ENCODE data around the gene PPP2R2B.

The PPP2R2B gene

DNA sequence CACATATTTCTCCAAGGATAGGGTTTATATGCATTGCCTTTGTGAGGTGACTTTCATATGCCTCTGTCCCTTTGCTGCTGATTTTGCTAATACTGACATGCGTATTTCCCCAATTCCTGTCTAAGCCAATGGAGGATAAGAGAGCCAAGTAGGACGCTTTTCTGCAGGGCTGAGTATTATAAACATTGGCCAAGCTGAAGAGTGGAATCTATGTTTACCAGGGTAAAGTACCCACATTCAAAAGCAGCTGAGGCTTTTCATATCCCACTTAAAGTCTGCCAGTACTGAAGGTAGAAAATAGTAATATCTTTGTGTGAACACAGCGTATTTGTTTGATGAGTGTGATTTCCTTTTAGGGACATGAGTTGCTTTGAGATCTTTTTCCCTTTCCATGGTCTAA, 233.7 kb downstream of the PPP2R2B start:
- Histone ChIP-seq H3K4me3 (ENCODE audit: low read length) (no peak overlapping the region), H3K4me1 (ENCODE audit: control insufficient read depth, insufficient read depth, low read length) (peaks cover 8% of the 10 kb centered on the region), H3K36me3 (ENCODE audit: control insufficient read depth, insufficient read depth, low read length, severe bottlenecking) (no peaks in the 10 kb centered on the region), H3K27me3 (replicated peaks; ENCODE audit: control insufficient read depth, insufficient read depth, low read length) (no peaks in the 10 kb centered on the region), H3K9ac (ENCODE audit: low read length) (no peak overlapping the region), H3K9me3 (ENCODE audit: control insufficient read depth, low read length) (no peaks in the 10 kb centered on the region)
- DNase-seq (ENCODE audit: low read depth) = no peak

DNA sequence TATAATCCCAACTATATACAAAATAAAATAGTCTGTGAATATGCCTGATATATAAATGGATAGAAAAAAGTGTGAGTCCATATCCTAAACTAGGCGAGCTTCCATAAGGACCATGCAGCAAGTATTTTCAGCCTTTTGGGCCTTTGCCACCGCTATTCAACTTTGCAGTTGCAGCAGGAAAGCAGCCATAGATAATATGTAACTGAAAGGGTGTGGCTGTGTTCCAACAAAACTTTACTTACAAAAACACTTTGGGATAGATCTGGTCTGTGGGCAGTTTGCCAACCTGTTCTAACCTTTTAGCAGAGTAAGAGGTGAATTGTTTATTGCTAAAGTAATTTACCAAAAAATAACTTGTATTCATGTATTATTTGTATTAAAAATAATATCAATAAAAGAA, 234.8 kb downstream of the PPP2R2B start:
- DNase-seq (ENCODE audit: low read depth) = no peak
- Histone ChIP-seq H3K9me3 (ENCODE audit: control insufficient read depth, low read length) (no peaks in the 10 kb centered on the region), H3K27me3 (replicated peaks; ENCODE audit: control insufficient read depth, insufficient read depth, low read length) (no peaks in the 10 kb centered on the region), H3K4me1 (ENCODE audit: control insufficient read depth, insufficient read depth, low read length) (peaks cover 8% of the 10 kb centered on the region), H3K36me3 (ENCODE audit: control insufficient read depth, insufficient read depth, low read length, severe bottlenecking) (no peaks in the 10 kb centered on the region), H3K9ac (ENCODE audit: low read length) (no peak overlapping the region), H3K4me3 (ENCODE audit: low read length) (no peak overlapping the region)

DNA sequence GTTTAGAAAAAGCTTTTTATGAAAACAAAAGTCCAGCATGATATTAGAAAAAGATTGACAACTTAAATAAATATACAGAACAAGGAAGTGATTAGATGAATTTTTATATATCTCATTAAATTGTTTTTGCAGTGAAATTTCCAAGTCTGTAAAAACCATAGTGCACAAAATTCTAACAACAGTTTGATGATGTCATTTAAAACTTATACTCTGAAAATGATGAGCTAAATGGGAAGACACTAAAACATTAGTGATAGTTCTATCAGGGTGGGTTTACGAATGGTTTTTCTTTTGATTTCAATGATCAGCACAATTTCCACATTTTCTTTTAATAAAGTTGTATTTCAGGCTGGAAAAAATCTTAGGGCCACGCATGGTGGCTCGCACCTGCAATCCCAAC, 236.1 kb downstream of the PPP2R2B start:
- no peaks in the 10 kb centered on the region for H3K36me3 ChIP-seq (ENCODE audit: control insufficient read depth, insufficient read depth, low read length, severe bottlenecking)
- no peak for DNase-seq (ENCODE audit: low read depth)
- peaks cover 4% of the 10 kb centered on the region for H3K27me3 ChIP-seq (replicated peaks; ENCODE audit: control insufficient read depth, insufficient read depth, low read length)
- no peak overlapping the region for H3K4me3 ChIP-seq (ENCODE audit: low read length)
- peaks cover 8% of the 10 kb centered on the region for H3K4me1 ChIP-seq (ENCODE audit: control insufficient read depth, insufficient read depth, low read length)
- no peaks in the 10 kb centered on the region for H3K9me3 ChIP-seq (ENCODE audit: control insufficient read depth, low read length)
- no peak overlapping the region for H3K9ac ChIP-seq (ENCODE audit: low read length)

DNA sequence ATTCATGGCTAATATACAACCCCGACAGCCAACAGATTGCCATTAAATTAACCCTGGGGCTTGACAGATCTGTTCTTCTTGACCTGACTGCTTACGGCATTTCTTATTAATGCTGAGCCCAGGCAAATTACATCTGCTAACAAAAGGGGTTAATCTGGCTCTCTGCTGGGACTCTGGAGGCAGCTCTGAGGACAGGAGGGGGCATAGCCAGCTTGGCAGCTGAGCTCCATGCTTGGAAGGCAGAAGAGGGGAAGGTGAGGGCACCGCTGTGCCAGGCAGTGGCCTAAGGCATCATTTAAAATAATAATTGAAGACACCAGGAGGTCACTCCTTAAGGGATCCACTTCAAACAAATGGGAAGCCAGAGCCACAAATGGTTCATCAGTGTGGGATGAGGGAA, 236.6 kb downstream of the PPP2R2B start:
- Histone ChIP-seq H3K27me3 (replicated peaks; ENCODE audit: control insufficient read depth, insufficient read depth, low read length) (peaks cover 4% of the 10 kb centered on the region), H3K4me1 (ENCODE audit: control insufficient read depth, insufficient read depth, low read length) (peaks cover 8% of the 10 kb centered on the region), H3K36me3 (ENCODE audit: control insufficient read depth, insufficient read depth, low read length, severe bottlenecking) (no peaks in the 10 kb centered on the region), H3K4me3 (ENCODE audit: low read length) (no peak overlapping the region), H3K9me3 (ENCODE audit: control insufficient read depth, low read length) (no peaks in the 10 kb centered on the region), H3K9ac (ENCODE audit: low read length) (no peak overlapping the region)
- DNase-seq (ENCODE audit: low read depth) = no peak

DNA sequence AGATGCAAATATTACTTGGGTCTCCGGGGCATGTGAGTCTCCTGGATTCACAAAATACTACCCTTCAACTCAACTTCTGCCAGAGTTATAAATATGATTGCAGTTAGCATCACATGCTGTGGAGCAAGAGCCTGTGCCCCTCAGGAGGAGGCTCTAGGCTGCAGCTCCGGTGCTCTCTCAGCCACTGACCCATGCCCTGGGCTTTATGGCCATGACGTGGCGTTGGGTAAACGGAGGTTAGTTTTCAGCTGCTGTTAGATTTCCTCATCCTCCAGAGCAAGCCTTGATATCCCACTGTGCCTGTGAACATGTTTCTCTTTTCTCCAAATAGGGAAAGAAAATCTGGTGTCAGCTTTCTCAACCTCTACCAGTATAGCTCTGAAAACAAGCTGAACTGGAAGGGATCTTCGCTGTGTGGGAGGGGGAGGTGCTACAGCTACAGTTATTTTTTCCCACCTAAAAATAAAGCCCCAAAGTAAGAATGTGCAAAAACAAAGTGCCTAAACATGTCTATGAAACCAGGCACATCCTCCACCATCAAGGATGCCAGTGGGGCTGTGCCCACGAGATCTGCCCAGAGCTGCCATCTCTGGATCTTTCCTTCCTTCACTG, 238.2 kb downstream of the PPP2R2B start:
- Histone ChIP-seq H3K9ac (ENCODE audit: low read length) (no peak overlapping the region), H3K9me3 (ENCODE audit: control insufficient read depth, low read length) (no peaks in the 10 kb centered on the region), H3K4me3 (ENCODE audit: low read length) (no peak overlapping the region), H3K27me3 (replicated peaks; ENCODE audit: control insufficient read depth, insufficient read depth, low read length) (peaks cover 4% of the 10 kb centered on the region), H3K36me3 (ENCODE audit: control insufficient read depth, insufficient read depth, low read length, severe bottlenecking) (no peaks in the 10 kb centered on the region), H3K4me1 (ENCODE audit: control insufficient read depth, insufficient read depth, low read length) (peaks cover 4% of the 10 kb centered on the region)
- no peak for DNase-seq (ENCODE audit: low read depth)

DNA sequence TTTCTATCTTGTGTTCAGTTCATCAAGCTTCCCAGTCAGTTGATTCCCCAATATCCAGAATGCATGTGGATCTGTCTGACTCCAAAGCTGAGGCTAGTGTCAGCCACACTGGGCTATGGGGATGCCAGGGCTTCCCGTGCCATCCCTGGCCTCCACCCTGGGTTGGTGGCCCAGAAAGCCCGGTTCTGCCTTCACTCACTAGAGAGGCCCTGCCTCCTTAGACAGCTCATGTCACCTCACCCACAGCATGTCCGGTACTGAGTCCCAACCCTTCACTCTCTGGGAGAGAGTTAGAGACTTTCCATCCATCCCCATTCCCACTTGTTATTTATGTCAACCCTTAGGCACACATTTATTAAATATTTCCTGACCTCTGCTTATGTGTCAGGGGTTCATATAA, 243.1 kb downstream of the PPP2R2B start:
- Histone ChIP-seq H3K27me3 (replicated peaks; ENCODE audit: control insufficient read depth, insufficient read depth, low read length) (peaks cover 6% of the 10 kb centered on the region), H3K9me3 (ENCODE audit: control insufficient read depth, low read length) (peaks cover 3% of the 10 kb centered on the region), H3K9ac (ENCODE audit: low read length) (no peak overlapping the region), H3K36me3 (ENCODE audit: control insufficient read depth, insufficient read depth, low read length, severe bottlenecking) (no peaks in the 10 kb centered on the region), H3K4me3 (ENCODE audit: low read length) (no peak overlapping the region), H3K4me1 (ENCODE audit: control insufficient read depth, insufficient read depth, low read length) (no peaks in the 10 kb centered on the region)
- no peak for DNase-seq (ENCODE audit: low read depth)

DNA sequence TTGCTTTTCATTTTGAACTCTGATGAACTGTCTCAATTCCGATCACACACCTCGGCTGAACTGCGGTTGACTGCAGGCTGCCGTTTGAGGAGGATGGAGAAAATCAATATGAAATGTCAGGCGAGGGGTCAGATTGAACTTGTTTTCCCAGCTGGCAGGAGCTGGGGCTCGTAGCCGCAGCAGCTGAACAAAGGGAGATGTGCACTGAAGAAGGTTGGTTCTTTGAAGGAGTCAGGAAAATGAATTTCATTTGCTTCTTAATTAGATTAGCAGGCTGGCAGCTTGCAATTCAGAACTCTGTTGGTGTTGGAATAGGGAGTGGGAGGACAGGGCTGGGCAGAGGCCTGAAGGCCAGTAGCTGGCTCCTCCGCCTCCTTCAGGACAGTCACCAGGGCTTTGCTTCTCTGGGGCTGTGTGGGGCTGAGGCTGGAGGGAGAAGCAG, 245.2 kb downstream of the PPP2R2B start:
- no peak for DNase-seq (ENCODE audit: low read depth)
- no peak overlapping the region for H3K9ac ChIP-seq (ENCODE audit: low read length)
- peaks cover 3% of the 10 kb centered on the region for H3K9me3 ChIP-seq (ENCODE audit: control insufficient read depth, low read length)
- H3K4me3 ChIP-seq (ENCODE audit: low read length) = no peak overlapping the region
- no peaks in the 10 kb centered on the region for H3K36me3 ChIP-seq (ENCODE audit: control insufficient read depth, insufficient read depth, low read length, severe bottlenecking)
- peaks cover 12% of the 10 kb centered on the region for H3K27me3 ChIP-seq (replicated peaks; ENCODE audit: control insufficient read depth, insufficient read depth, low read length)
- H3K4me1 ChIP-seq (ENCODE audit: control insufficient read depth, insufficient read depth, low read length) = no peaks in the 10 kb centered on the region

DNA sequence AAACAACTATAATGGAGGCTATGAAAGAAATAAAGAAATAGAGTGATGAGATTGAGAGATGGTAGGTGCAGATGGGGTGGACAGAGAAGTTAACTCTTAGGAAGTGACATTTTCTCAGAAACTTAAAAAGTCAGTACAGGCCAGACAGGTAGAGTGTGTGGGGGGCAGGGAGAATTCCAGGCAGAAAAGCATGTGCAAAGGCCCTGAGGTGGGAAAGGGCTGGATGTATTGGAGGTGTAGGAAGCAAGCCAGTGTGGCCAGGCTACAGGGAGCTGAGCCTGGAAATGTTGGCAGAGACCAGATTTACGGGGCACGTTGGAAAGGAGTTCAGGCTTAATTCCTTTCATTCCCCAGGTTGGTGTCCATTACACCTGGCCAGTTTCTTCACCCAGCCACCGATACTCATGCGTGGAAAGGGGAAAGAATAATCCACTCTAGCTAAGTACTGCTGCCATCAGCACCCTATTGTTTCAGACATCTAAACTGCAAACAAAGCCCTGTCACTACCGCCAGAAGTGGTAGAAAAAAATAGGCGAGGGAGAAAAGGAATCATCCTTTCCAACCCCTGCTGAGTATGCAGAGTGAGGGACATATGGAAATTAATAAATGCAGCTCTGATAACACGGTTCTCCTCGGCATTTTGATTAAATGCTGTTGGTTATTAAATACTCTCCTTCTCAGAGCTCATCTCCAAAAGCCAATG, 245.8 kb downstream of the PPP2R2B start:
- no peak for DNase-seq (ENCODE audit: low read depth)
- H3K9ac ChIP-seq (ENCODE audit: low read length) = no peak overlapping the region
- H3K27me3 ChIP-seq (replicated peaks; ENCODE audit: control insufficient read depth, insufficient read depth, low read length) = peaks cover 8% of the 10 kb centered on the region
- H3K9me3 ChIP-seq (ENCODE audit: control insufficient read depth, low read length) = peaks cover 3% of the 10 kb centered on the region
- no peak overlapping the region for H3K4me3 ChIP-seq (ENCODE audit: low read length)
- H3K4me1 ChIP-seq (ENCODE audit: control insufficient read depth, insufficient read depth, low read length) = no peaks in the 10 kb centered on the region
- H3K36me3 ChIP-seq (ENCODE audit: control insufficient read depth, insufficient read depth, low read length, severe bottlenecking) = no peaks in the 10 kb centered on the region

DNA sequence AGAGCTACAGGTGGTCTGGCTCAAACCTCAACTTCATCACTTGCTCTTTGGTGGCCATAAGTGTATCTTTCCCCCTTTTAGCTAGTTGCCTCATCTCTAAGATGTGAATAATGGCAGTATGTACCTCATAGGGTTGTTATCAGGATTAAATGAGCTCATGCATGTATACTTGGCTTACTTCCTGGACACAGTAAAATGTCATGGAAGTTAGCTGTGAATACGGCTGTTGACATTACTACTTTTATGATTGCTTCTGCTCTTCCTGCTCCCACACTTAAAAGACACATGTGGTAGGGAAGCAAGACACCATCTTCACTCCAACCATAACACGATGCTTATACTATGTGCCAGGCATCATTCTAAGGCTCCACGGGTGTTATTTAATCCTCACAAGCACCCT, 248.1 kb downstream of the PPP2R2B start:
- no peak overlapping the region for H3K9ac ChIP-seq (ENCODE audit: low read length)
- H3K4me1 ChIP-seq (ENCODE audit: control insufficient read depth, insufficient read depth, low read length) = no peaks in the 10 kb centered on the region
- DNase-seq (ENCODE audit: low read depth) = no peak
- no peak overlapping the region for H3K4me3 ChIP-seq (ENCODE audit: low read length)
- H3K27me3 ChIP-seq (replicated peaks; ENCODE audit: control insufficient read depth, insufficient read depth, low read length) = peaks cover 8% of the 10 kb centered on the region
- peaks cover 7% of the 10 kb centered on the region for H3K9me3 ChIP-seq (ENCODE audit: control insufficient read depth, low read length)
- no peaks in the 10 kb centered on the region for H3K36me3 ChIP-seq (ENCODE audit: control insufficient read depth, insufficient read depth, low read length, severe bottlenecking)

DNA sequence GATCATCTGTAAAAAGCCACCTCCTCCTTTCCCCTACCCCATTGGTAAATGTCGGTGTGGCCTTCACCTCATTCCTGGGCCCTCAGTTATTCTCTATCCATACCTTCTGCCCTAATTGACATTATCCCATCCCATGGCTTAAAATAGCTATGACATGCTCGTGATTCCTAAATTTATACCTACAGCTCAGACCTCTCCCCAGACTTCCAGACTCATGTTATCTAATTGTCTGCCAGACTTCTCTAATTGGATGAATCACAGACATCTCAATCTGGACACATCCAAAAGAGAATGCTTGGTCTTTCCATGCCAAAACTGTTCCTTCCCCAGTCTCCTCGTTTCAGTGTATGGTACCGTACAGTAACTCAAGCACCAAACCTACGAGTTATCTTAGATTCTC, 249.6 kb downstream of the PPP2R2B start:
- H3K36me3 ChIP-seq (ENCODE audit: control insufficient read depth, insufficient read depth, low read length, severe bottlenecking) = no peaks in the 10 kb centered on the region
- no peak for DNase-seq (ENCODE audit: low read depth)
- H3K27me3 ChIP-seq (replicated peaks; ENCODE audit: control insufficient read depth, insufficient read depth, low read length) = peaks cover 8% of the 10 kb centered on the region
- H3K9ac ChIP-seq (ENCODE audit: low read length) = no peak overlapping the region
- peaks cover 6% of the 10 kb centered on the region for H3K9me3 ChIP-seq (ENCODE audit: control insufficient read depth, low read length)
- H3K4me1 ChIP-seq (ENCODE audit: control insufficient read depth, insufficient read depth, low read length) = no peaks in the 10 kb centered on the region
- H3K4me3 ChIP-seq (ENCODE audit: low read length) = no peak overlapping the region

DNA sequence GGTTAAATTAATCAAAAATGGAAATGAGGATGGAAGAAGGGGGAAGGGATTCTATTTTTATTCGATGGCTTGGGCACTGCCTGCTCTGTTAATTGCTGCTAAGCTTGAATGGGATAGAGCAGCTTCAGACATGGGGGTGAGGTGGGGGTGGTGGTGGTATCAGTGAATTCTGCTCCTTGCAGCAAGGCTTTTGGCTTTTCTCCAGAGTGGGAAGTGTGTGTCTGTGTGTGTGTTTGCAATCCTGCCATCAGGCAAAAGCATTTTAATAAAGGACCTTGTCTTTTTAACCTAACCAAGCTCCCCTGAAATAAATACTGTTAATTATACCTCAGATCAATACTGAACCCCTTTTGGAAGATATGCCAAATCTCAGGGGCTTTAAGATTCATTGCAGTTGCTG, 251.6 kb downstream of the PPP2R2B start:
- DNase-seq (ENCODE audit: low read depth) = no peak
- H3K4me3 ChIP-seq (ENCODE audit: low read length) = no peak overlapping the region
- H3K27me3 ChIP-seq (replicated peaks; ENCODE audit: control insufficient read depth, insufficient read depth, low read length) = peaks cover 8% of the 10 kb centered on the region
- peaks cover 4% of the 10 kb centered on the region for H3K9me3 ChIP-seq (ENCODE audit: control insufficient read depth, low read length)
- H3K36me3 ChIP-seq (ENCODE audit: control insufficient read depth, insufficient read depth, low read length, severe bottlenecking) = no peaks in the 10 kb centered on the region
- H3K9ac ChIP-seq (ENCODE audit: low read length) = no peak overlapping the region
- no peaks in the 10 kb centered on the region for H3K4me1 ChIP-seq (ENCODE audit: control insufficient read depth, insufficient read depth, low read length)

DNA sequence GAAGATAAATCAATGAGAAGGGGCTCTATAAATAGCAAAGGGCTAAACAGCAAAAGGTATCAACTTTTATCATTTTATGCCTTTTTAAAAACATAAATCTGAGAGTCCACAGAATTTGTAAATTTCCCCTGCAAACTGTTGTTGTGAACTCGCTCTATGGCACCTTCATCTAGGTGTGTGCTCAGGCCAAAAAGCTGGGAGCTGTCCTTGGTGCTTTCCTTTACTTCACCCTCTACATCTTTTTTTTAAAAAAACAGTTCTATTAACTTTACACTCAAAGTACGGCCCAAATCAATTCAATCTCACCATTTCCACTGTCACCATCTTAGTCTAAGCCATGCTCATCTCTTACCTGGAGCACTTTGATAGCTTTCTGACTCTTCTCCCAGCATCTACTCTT, 254.4 kb downstream of the PPP2R2B start:
- DNase-seq (ENCODE audit: low read depth) = no peak
- Histone ChIP-seq H3K36me3 (ENCODE audit: control insufficient read depth, insufficient read depth, low read length, severe bottlenecking) (no peaks in the 10 kb centered on the region), H3K4me1 (ENCODE audit: control insufficient read depth, insufficient read depth, low read length) (no peaks in the 10 kb centered on the region), H3K27me3 (replicated peaks; ENCODE audit: control insufficient read depth, insufficient read depth, low read length) (peaks cover 4% of the 10 kb centered on the region), H3K9me3 (ENCODE audit: control insufficient read depth, low read length) (peaks cover 4% of the 10 kb centered on the region), H3K9ac (ENCODE audit: low read length) (no peak overlapping the region), H3K4me3 (ENCODE audit: low read length) (no peak overlapping the region)
